SHP77 (cell line): ENCODE data around the gene NEK1.
"Not testable (repeated sequence)": the region's sequence is repeated elsewhere in the genome, so short reads cannot be mapped to it uniquely, and the experiment has no call there.

Experiments
- DNase-seq, 2 experiments: peaks; one replicate each; lab custom pipeline; 2025; lab: John Stamatoyannopoulos, UW

The NEK1 gene

DNA sequence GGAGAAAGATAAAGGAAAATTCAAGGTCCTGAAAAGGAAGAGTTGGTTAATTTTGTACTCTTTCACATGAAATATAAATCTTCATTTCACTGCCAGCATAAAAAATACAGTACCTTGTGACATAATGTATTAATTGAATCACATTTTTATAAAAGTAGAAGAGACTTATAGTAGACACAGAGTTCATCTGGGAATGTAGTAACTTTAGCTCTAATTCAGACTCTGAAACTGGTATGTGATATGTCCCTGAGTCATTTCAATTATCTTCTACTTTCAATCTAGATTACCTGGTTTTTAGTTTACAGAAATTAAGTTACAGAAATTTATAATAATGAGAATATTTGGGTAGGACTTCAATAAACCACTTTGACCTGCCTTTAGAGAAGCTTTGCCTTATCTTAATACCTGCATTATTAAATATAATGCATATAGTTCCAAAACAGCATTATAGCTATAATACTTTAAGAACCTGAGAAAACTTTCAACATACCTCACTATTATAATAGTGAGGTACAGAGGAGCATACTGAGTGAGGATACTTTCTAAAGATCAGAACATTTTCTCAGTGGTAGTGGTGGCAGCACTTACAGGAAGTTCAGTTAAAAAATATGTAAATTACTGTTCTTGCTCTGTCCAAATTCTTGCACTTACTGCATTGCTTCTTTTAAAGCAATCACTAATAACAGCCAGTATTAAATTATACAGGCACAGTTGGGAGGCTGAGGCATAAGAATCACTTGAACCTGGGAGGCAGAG lies 11.2 kb downstream of the NEK1 start:
- DNase-seq, result no peak

DNA sequence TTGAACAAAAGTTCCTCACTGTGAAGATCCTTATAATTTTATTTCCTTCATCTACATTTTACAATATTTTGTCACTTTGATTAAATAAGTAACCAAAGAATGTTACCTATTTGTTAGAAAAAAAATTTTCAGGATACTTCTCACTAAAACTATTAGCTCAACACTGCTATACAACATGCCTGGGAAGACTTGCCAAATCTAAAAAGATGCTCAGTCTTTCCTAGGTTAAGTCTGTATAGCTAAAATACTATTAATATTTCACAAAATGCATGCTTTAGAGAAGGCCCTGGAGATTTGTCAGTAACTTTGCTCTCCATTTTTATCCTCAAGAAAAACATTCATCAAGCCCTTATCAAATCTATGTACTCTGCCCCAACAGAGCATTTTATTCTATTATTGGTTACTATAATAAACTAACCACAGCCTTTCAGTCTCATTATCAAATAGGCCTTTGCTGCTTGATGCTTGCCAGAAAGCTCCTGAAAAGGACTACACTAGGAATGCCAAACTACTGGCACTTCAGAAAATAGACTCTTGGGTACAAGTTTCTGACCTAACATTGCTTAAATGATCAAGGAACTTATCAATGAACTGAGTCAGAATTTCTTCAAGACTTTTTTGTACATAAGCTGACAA lies 17.7 kb downstream of the NEK1 start:
- no peak for DNase-seq

GRCh38 chr4:169593050-169593560 lies 19.3 kb downstream of the NEK1 start:
- no peak for DNase-seq

DNA sequence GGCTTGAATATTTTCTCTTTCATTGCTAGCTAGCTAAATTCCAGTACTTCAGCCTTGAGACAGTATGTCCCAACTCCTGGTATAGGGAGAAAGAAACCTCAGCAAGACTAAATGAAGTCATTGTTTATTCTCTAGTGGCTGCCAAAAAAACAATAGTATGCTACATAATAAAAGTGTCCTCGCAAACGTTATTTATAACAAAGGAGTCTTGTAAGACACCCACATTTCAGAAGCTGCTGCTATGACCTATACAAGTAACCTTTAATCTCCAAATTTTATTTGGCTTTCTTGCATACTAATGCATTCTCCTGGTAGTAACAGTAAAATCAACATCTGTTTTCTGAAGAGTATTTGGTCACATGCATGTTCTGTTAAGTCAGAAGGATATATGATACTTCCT lies 28.8 kb downstream of the NEK1 start:
- DNase-seq, result no peak

- no peak for DNase-seq
These were observed 29.7 kb downstream of the NEK1 start for GRCh38 chr4:169582706-169583105.

DNA sequence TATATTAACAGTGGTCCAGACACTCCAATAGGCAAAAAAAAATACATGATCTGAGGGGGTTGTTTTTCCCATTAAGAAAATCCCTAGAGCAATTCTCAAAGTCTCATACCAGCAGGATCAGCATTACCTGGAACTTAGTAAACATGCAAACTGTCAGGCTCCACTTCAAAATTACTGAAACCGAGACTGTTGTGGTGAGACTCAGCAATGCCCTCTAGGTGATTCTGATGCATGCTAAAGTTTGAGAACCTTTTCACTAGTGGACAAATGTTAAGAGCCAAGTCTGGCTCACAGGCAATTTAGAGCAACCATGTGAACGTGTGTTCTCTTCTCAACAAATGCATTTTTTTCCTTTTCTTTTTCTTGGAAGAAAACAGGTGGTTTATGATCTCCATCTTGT lies 30.2 kb downstream of the NEK1 start:
- no peak for DNase-seq

GRCh38 chr4:169573889-169574288 lies 38.5 kb downstream of the NEK1 start:
- no peak for DNase-seq

GRCh38 chr4:169571435-169571834 lies 40.9 kb downstream of the NEK1 start:
- no peak for DNase-seq

DNA sequence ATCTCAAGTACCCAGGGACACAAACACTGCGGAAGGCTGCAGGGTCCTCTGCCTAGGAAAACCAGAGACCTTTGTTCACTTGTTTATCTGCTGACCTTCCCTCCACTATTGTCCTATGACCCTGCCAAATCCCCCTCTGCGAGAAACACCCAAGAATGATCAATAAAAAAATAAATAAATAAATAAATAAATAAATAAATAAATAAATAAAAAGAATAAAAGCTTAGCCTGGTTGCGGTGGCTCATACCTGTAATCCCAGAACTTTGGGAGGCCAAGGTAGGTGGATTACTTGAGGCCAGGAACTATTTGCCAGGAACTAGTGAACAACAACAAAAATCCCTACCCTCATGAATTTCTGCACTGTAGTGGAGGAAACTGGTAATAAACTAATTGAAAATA lies 41.4 kb downstream of the NEK1 start:
- not testable (repeated sequence) for DNase-seq

GRCh38 chr4:169570266-169570665 lies 42.1 kb downstream of the NEK1 start:
- not testable (repeated sequence) for DNase-seq

DNA sequence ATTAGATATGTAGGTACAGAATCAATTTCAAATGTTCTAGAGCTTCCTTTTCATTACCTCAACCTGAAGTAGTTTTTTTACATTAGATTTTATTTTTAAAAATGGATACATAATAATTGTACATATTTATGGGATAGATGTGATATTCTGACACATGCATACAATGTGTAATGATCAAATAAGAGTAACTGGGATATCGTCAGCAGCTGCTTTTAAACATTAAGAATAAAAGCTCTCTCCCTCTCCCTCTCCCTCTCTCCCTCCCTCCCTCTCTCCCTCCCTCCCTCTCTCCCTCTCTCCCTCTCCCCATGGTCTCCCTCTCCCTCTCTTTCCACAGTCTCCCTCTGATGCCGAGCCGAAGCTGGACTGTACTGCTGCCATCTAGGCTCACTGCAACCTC lies 43.2 kb downstream of the NEK1 start:
- DNase-seq, result not testable (repeated sequence)

DNA sequence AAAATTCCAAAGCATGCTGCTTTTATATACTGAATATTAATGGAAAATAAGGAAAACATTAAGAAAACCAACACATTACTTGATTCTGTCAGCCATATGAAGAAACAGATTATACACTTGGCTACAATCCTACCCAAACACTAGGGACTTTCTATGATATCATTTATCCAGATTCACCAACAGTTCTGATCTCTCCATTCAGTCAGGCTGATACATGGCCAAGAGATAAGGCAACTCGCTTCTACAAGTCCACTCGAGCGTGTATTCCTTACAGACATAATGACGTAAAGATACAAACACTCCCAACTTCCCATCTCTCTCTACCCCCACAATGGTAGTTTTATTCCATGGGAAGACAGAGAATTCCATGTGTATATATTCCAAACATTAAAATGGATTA lies 44.5 kb downstream of the NEK1 start:
- no peak for DNase-seq

DNA sequence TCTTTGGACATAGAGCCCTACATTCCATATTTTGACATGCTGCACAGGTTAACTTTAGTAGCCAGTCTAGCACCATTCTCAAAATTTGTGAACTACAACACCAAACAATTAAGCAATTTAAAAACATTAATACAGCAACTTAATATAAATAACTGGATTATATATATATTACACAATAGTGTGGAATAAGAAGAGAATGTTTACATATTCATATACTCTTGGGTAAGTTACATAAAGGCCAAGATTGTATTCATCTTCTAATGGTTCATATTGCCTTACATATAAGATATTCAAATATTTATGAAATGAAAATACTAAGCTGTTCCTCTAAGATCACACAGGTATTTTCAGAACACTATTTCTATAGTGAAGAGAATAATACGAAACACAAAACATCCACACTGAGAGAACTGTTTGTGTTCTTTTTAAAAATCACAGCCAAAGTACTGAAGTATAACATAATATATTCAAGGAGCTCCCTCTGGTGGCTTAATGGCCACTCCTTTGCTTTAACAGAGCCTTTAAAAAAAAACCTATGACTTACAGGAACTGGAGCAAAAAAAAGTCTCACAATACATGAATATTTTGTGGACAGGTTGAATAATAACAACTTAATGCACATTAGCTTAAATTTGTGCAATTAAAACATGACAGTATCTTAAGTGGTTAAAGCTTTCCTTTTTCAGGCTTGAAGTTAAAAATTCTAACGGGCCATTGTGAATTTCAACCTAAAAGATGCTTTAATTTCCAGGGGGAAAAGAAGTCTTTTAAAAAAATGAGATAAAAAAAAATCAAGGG lies 46.2 kb downstream of the NEK1 start:
- DNase-seq, result peak; percentile 21 to 30

- no peak for DNase-seq
These were observed 46.8 kb downstream of the NEK1 start for GRCh38 chr4:169565606-169566005.

DNA sequence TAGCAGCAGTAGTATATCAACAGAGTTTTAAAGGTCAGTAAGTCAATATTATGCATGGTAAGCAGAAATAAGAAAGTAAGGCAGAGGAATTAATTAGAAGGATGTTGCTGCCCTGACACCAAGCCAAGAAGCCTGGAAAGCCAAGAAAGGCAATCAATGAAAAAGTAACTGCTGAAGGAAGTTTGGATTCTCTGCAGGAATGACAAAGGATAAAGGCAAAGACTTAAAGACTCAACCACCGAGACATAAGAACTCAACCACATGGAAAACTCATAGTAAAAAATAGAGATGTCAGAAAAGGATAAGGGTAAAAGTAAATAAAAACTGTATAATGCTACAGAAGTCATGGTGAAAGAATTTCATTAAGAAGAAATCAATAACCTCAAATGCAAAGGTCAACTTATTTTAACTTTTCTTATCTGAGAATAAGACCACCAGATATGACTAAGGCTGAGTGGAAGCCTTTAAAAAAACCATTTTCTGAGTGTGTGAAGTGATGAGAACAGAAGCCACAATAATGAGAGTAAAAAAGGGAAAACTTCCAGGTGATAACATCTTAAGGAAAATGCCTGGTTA lies 55.2 kb downstream of the NEK1 start:
- DNase-seq, result no peak

DNA sequence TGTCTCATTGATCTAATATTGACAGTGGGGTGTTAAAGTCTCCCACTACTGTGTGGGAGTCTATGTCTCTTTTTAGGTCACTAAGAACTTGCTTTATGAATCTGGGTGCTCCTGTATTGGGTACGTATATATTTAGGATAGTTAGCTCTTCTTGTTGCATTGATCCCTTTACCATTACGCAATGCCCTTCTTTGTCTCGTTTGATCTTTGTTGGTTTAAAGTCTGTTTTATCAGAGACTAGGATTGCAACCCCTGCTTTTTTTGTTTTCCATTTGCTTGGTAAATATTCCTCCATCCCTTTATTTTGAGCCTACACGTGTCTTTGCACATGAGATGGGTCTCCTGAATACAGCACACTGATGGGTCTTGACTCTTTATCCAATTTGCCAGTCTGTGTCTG lies 65.8 kb downstream of the NEK1 start:
- not testable (repeated sequence) for DNase-seq

- DNase-seq, result no peak
These were observed 71.6 kb downstream of the NEK1 start for GRCh38 chr4:169540774-169541173.

DNA sequence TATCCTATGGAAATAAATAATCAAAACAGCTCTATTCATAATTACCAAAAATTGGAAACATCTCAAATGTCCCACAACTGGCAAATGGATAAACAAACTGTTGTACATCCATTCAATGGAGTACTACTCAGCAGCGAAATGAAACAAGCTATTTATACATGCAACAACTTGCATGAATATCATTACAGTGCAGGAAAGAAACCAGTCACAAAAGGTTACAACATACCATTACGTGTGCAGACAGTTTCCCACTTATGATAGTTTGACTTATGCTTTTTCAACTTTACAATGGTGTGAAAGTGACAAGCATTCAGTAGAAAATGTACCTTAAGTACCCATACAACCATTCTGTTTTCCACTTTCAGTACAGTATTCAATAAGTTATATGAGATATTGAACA lies 82.3 kb downstream of the NEK1 start:
- DNase-seq, result no peak

GRCh38 chr4:169523796-169524195 lies 88.6 kb downstream of the NEK1 start:
- DNase-seq, result no peak

- DNase-seq, result no peak
These were observed 101.8 kb downstream of the NEK1 start for GRCh38 chr4:169510617-169511016.

GRCh38 chr4:169506903-169507302 lies 105.5 kb downstream of the NEK1 start:
- DNase-seq, result no peak

DNA sequence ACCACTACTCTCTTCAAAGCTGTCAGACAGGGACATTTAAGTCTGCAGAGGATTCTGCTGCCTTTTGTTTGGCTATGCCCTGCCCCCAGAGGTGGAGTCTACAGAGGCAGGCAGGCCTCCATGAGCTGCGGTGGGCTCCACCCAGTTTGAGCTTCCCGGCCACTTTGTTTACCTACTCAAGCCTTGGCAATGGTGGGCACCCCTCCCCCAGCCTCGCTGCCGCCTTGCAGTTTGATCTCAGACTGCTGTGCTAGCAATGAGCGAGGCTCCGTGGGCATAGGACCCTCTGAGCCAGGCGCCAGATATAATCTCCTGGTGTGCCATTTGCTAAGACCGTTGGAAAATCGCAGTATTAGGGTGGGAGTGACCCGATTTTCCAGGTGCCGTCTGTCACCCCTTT lies 112.5 kb downstream of the NEK1 start:
- not testable (repeated sequence) for DNase-seq
